GM18858 (cell line): ENCODE data around the gene ZNF750.

ENCODE experiments used
- ATAC-seq: cut with Tn5 transposase; IDR thresholded peaks from one replicate; pipeline ENCODE4 v1.9.1; 2021; ENCODE audit not compliant: unreplicated experiment

ZNF750 gene

GRCh38 chr17:82860606-82861392 is 21.0 kb upstream of the ZNF750 start:
- no peak for ATAC-seq

DNA sequence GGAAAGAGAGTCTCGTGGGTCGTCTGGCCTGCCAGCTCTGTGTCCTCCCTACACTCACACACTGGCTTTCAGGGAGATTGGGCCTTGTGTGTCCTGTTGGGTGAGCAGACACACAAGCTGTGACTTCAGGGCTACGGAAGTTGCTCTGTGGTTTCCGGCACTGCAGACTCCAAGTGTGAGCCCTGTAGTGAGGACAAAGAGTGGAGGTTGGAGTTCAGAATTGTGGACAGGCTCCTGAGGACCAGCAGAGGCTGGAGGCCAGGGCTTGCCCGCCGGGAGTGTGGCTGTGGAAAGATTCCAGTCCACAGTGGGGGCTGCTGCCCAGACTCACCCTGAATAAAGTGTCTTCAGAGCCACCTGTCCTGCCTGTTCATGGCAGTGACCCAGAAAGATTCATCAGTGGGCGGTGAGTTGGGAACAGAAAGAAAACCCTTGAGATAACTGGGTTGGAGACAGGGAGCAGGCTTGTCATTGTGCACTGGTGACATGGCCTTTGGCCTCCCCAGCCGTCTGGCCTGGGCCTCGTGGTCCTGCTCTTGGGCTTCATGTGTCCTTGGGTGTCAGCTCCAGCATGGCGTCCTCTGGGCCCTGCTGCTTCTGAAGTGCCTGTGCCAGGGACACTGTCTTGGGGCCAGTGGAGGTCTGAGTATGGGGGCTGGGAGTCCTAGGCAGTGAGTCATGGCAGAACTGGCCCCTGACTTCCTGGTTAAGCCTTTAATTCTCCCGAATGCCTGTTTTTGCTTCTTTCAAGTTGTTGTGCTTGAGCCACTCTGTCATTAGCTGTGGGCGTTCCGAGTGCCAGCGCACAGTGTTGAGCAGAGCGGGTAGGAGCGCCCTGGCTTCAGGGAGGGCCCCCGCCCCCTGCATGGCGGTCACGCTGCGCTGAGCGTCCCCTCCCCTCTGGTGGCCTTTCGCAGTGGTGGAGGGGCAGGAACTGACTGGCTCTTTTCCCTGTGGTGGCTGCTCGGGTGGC is 19.9 kb upstream of the ZNF750 start:
- ATAC-seq, result no peak

GRCh38 chr17:82858376-82859126 is 18.7 kb upstream of the ZNF750 start:
- no peak for ATAC-seq

- ATAC-seq, result no peak
These were observed 16.5 kb upstream of the ZNF750 start for GRCh38 chr17:82856361-82856760.

DNA sequence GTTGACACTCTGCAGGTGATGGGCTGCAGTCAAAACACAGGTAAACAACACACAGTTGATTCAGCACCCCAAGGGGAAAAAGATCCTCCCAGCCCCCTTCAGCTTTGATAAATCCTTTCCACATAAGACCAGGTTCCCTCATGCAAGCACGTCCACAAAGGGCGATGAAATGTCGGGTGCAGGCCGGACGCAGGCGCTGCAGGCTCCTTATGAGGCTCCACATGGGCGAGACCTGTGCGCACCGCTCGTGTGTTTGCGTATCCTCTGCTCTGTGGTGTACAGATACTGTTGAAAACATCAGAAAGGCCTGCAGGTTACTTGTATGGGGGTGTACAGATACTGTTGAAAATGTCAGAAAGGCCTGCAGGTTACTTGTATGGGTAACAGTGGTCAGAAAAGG is 14.4 kb upstream of the ZNF750 start:
- no peak for ATAC-seq

- no peak for ATAC-seq
These were observed 11.6 kb upstream of the ZNF750 start for GRCh38 chr17:82851381-82851780.

GRCh38 chr17:82849076-82849945 is 9.5 kb upstream of the ZNF750 start:
- ATAC-seq, result no peak

GRCh38 chr17:82848022-82848592 is 8.3 kb upstream of the ZNF750 start:
- no peak for ATAC-seq

DNA sequence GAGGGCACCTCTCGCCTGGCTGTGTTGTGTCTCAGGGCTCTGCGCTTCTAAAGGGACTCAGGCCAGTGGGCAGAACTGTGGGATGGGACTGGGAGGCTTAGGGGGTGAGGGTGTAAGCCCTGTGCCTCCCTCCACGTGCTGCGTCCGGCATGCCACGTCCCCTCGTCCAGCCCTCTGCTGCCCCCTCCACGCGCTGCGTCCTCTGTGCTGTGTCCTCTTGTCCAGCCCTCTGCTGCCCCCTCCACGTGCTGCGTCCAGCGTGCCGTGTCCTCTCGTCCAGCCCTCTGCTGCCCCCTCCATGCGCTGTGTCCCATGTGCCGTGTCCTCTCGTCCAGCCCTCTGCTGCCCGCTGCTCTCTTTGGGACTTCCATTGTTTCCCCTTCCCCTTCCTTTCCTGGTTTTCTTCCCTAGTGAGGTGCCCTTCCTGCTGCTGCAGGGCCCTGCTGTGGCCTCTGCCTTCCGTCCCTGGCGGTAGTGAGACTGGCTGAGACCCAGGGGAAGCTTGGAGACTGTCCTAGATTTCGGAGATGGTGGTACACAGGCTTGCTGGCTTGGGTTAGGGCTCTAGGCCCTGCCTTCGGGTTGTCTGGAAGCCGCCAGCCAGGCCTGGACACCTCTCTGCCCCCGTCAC is 6.4 kb upstream of the ZNF750 start:
- no peak for ATAC-seq

DNA sequence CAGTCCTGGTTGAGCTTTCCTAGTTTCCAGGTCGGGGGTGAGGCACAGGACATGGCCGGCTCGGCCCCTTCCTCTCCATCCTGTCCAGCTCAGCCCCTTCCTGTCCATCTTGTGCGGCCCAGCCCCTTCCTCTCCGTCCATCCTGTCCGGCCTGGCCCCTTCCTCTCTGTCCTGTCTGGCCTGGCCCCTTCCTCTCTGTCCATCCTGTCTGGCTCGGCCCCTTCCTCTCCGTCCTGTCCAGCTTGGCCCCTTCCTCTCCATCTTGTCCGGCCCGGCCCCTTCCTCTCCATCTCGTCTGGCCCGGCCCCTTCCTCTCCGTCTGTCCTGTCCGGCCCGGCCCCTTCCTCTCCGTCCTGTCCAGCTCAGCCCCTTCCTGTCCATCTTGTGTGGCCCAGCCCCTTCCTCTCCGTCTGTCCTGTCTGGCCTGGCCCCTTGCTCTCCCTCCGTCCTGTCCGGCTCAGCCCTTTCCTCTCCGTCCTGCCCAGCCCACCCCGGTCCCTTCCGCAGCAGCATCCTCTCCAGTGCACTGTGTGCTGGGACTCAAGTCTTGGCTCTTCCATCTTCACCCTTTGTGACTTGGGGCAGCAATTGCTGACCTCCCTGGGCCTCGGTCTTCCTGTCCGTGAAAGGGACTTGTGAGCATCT is 5.5 kb upstream of the ZNF750 start:
- no peak for ATAC-seq

DNA sequence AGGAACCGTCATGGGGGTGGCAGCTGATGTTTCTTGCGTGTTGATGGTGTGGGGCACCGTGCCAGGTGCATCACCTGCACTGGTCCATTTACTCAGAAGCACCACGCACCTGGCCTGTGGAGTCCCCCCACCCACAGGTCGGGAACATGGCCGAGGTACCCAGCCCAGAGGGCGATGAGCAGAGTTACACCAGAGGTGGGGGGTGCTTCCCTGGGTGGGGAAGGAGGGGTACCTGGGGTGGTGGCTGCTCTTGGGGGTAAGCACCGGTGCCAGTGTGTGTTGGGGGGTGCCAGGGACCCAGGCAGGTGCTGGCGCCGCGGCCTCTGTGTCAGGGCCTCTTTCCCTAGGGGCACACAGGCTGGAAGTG is 5.0 kb upstream of the ZNF750 start:
- no peak for ATAC-seq

DNA sequence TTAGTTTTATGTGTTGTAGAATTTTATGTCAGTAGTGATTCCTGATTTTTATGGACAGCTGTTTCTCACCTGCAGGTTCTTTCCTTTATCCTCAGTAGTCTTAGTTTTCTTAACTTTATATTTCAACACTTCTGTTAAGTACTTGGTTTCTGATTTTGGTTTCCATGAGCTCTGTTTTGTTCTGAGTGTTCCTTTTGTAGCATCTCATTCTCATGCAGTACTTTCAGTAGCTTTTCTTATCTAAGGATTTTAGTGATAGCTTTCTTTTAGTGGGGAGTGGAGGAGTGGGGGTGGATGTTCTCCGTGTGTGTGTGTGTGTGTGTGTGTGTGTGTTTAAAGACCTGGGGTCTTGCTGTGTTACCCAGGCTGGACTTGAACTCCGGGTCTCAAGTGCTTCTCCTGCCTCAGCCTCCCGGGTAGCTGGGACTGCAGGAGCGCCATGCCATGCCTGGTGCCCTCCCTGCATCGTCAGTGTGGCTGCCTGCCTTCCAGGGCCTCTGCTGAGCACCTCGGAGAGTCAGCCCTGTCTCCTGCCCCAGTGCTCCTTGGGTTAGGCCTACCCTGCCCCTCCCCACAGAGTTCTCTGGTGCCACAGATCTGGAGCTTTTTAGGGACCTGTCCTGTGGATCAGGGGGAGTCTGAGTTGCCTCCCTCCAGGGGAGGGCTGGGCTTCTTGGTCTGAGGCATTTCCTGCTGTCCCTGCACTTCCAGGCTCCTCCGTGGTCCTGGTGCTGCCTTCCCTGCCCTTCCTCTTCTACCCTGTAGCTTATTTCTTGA is 4.3 kb upstream of the ZNF750 start:
- ATAC-seq, result no peak

- ATAC-seq, result no peak
These were observed 2.2 kb upstream of the ZNF750 start for GRCh38 chr17:82841921-82842596.

DNA sequence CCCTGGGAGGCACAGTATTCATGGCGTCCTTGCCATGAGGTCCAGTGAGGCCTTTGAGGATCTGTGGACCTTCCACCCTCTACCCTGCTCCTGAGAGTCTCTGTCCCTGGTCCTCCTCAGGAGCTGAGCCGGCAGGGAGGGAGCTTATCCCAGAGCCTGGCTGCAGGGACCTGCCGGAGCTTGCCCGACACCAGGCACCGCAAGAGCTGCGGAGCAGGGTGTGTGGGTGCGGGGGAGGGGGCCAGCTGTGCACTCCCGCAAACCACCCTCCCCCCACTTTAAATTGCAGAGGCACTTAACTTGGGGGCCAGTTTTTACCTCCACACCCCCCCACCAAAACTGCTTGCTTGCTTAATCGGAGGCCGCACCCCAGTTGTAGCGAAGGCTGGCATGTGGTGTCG is 609 bp upstream of the ZNF750 start:
- ATAC-seq, result no peak

DNA sequence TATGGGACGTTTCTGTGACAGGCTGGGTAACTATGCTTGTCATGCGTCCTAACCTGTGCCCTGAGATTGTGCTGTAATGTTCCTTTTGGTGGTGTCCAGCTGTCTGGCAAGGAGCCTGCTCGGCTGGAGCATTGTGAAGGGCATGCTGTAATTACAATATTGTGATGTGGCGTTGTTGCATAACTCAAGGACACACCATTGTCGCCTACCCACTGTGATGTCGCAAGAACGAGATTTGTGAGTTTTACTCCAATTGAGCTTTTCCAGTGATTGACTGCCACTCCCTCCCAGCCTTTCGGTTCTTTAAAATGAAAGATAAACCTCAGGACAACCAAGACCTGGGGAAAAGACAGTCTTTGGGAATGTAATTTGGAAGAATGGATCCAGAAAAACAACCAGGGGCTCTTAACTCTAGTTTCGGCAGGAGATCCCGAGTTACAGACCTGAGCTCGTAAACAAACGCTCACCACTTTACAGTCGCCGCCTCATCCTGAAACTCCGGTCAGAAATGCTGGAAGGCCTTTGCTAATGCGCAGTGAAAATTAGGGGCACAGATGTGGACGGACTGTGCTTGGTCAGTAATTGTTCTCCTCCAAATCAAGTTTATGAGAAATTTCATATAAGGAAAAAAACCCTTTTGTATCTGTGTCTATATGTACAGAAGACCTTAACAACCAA is 1.3 kb downstream of the ZNF750 start:
- no peak for ATAC-seq

- no peak for ATAC-seq
These were observed 2.1 kb downstream of the ZNF750 start for GRCh38 chr17:82837586-82838320.
